GM21717 (cell line): ENCODE results near the gene NOL3.

Experiments used
- ATAC-seq: cut with Tn5 transposase; IDR thresholded peaks from one replicate; pipeline ENCODE4 v1.9.1; 2021; ENCODE audit warnings: mild to moderate bottlenecking, moderate library complexity; ENCODE audit not compliant: unreplicated experiment

The NOL3 gene

DNA sequence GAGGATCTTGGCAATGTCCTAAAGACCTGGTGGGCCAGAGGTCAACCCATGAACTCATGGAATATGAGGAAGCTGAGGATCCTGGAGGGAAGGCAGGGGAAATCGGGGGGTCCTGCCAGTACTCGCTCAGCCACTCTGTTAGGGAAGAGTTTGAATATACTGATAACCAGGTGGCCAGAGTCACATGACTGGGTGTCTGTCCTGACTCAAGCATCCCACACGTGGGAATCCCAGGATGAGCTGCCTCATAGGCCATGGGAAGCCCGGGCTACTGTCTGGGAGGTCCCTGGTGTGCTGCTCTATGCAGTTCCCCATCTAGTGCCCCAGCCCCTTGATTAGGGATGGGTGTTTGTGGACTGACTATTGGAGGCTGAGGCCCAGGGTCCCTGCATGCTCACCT is 18.0 kb downstream of the NOL3 start:
- no peak for ATAC-seq

DNA sequence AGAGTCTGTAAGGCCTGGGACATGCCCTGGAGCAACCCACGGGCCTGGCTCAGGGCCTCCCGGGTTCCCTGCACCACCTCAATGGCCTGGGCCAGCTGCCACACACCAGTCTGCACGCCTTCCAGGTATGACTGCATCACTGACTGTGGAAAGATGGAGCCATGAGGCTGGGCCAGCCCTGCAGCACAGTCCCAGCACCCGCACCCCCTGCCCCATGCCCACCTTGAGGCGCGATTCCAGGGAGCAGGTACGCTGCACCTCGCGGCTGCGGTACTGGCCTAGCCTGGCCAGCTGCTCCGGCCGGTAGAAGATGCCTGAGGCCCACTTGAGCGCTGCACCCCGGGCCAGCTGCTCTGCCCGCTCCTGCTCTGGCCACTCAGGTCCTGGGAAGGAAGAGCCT is 18.5 kb downstream of the NOL3 start:
- no peak for ATAC-seq

DNA sequence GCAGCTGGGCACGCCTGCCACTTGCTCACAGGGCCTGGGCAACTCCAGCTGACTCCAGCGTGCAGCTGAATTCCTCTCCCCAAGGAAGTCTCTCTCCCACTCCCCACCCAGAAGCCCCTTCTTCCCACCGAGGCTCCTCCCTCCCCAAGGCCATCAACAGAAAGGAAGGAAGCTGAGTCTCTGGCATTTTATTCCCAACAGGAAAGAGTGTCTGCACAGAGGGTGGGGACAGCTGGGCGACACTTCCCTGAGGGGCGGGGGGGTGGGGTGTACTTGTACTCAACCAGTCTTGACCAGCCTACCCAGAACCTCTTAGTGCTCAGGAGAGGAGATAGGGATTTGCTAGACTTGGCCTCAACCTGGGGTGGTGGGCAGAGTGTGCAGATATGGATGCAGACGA is 19.7 kb downstream of the NOL3 start, which contains the start of gene EXOC3L1:
EXOC3L1 (minus strand) TSS at position 96 of the 400 bp plus-strand sequence. CDS start 460 bp downstream, outside the sequence.
- no peak for ATAC-seq

DNA sequence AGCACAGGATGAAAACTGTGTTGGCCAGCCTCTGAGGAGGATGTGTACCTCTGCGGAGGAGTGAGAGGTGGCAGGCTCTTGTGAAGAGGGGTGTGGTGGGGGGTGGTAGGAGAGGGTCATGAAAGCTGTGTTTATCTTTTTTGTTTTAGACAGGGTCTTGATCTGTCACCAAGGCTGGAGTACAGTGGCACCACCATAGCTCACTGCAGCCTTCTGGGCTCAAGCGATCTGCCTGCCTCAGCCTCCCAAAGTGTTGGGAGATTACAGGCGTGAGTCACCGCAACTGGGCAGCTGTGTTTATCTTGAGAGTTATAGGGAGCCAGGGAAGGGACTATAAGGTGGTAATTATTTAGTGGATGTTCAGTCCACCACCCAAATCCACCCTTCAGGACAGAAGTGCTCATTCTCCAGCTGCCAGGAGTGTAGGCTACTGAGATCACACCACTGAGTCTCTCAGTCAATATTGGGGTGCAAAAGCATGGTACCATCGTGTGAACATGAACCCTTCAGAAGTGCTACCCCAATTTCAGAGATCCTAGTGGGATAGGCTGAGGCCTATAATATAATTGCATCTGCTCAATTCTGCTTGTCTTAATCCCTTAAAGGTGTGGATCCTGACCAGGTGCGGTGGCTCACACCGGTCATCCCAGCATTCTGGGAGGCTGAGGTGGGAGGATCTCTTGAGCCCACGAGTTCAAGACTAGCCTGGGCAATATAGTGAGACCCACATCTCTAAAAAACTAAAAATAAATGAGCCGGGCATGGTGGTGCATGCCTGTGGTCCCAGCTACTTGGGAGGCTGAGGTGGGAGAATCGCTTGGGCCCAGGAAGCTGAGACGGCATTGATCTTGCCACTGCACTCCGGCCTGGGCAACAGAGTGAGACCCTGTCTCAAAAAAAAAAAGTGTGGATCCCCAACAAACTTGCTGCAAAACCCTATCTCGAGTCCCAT is 20.4 kb downstream of the NOL3 start:
- no peak for ATAC-seq

DNA sequence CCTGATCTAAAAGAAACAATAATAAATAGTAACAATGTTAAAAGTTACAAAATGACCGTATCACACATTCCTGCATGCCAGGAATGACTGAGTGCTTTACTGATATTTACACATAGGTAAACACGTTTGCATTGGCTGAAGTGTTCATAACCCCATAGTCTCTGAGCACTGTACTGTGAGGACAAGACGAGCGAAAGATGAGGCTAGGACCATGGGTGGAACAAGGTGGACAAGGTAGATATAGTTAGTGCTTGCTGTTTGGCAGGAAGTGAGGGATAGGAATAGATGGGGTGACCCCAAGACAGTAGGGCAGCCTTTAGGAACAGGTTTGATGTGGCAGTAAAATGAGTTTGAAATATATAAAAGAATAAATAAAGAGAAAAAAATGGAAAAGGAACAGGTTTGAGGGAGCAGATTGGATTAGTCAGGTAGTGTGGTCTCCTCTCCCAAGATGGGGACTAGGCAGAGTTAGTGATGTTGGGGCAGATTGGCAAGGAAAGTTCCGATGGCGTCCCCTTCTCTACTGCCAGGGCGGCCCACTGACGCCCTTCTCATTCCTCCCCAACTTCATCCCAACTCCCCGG is 21.2 kb downstream of the NOL3 start:
- no peak for ATAC-seq

DNA sequence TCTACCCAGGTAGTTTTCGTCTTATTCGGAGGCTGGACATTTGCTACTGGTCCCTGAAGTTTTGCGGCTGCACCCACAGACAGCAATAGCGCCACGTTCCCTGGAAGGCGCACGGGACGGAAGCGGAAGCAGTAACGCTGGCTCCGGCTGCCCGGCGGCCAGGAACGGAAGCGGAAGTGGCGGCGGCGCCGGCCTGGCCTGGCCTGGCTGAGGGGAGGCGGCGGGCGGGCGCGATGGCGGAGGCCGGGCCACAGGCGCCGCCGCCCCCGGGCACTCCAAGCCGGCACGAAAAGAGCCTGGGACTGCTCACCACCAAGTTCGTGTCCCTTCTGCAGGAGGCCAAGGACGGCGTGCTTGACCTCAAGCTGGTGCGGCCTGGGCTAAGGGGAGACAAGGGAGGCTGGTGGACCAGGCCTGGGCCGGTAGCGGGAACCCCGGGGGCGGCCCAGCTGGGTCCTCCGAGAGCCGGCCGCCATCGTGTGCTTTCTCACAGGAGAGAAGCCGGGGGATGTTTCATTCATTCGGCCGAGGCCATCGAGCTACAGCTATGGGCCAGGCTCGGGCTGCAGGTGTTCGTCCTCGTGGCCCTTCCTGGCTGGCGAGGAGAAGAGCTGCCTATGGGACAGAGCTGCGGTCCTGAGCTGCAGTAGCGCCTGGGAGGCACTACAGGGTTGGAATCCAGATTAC is 21.8 kb downstream of the NOL3 start, which contains the start of gene E2F4:
E2F4 (plus strand) TSS at position 161 of the 687 bp plus-strand sequence; CDS start at position 234, 73 bp downstream.
- ATAC-seq, result peak; percentile 76

DNA sequence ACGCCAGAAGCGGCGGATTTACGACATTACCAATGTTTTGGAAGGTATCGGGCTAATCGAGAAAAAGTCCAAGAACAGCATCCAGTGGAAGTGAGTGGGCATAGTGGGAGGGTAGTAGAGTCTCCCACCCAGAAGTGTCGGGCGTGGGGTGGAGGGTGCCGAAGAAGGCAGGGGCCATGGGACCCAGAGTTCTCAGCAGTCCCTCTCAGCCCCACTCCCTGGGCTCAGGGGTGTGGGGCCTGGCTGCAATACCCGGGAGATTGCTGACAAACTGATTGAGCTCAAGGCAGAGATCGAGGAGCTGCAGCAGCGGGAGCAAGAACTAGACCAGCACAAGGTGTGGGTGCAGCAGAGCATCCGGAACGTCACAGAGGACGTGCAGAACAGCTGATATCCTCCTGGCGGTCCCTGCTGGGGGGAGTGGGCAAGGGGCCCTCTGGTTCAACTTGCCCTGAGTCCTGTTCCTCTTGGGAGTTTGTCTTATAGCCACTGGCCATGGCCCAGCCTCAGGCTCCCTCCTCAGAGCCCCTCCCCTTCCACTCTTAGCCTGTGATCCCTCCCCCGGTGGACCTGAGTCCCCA is 22.5 kb downstream of the NOL3 start:
- peak; percentile 4 for ATAC-seq

DNA sequence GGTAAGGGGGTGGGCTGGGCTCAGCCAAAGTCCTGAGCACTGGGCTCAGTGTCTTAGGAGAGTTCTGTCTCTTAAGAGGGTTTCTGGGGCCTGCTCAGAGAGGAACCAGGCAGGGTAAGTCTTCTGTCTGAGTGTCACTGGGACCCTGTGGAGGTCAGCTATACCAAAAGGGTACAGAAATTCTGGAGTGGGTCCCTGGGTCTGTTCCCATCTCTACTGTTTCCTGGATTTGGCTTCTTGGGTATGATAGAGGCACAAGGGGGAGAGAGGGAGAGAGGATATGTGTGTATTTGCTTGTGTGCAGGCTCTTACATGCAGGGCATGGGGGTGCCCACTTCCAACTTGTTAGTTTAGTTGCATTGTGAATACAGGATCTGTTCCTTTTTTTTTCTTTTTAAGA is 23.2 kb downstream of the NOL3 start:
- ATAC-seq, result no peak

DNA sequence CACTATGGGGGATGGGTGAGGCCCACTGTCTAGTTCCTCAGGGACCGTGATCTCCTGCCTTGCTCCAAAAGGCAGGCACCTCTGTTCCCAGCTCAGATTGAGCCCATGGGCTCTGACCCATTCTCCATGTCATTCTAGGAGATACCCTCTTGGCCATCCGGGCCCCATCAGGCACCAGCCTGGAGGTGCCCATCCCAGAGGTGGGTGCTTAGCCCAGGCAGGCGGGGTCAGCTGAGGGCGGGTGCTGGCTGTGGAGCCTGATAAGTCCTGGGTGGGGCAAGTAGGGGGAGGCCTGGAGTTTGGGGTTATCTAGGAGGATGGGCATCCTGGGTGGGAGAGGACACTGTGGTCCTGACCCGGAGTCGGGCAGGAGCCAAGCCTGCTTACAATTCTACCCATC is 23.9 kb downstream of the NOL3 start:
- no peak for ATAC-seq

DNA sequence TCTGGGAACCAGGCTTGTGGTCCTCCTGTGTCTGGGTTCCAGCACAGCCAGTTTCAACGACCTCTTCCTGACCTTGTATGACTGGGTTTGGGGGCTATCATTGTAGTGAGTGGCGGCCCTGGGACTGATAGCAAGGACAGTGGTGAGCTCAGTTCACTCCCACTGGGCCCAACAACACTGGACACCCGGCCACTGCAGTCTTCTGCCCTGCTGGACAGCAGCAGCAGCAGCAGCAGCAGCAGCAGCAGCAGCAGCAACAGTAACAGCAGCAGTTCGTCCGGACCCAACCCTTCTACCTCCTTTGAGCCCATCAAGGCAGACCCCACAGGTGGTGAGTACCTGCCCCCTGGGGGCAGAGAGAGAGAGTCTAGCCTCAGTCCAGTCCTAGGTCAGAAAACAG is 25.3 kb downstream of the NOL3 start:
- no peak for ATAC-seq

DNA sequence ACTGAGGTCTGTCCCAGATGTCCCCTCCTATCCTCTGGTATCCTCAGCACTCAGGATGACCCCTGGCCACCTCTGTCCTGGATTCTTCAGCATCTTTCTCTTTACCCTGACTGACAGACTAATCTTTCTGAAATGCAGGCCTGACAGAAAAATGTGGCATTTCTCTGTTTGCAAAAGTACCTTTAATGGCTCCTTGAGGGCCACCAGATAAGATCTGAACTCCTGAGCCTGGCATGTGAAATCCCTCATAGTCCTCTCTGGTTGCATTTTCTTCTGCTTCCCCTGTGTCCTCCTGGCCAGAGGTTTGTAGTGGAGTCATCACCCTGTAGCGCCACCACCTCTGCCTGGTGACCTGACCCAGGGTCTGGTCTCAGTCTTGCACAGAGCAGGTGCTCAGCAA is 26.5 kb downstream of the NOL3 start:
- ATAC-seq, result no peak

DNA sequence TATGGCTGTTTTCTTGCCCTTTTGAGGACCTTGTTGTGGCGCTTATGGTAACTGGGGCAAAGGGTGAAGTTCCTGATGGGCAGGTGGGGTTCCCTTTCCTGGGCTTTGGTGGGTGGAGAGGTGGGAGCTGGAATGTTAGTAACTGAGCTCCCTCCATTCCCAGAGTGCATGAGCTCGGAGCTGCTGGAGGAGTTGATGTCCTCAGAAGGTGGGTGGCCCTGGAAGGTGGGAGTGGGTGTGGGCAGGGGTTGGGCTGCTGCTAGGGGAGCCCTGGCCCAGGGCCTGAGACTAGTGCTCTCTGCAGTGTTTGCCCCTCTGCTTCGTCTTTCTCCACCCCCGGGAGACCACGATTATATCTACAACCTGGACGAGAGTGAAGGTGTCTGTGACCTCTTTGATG is 27.4 kb downstream of the NOL3 start:
- ATAC-seq, result no peak

DNA sequence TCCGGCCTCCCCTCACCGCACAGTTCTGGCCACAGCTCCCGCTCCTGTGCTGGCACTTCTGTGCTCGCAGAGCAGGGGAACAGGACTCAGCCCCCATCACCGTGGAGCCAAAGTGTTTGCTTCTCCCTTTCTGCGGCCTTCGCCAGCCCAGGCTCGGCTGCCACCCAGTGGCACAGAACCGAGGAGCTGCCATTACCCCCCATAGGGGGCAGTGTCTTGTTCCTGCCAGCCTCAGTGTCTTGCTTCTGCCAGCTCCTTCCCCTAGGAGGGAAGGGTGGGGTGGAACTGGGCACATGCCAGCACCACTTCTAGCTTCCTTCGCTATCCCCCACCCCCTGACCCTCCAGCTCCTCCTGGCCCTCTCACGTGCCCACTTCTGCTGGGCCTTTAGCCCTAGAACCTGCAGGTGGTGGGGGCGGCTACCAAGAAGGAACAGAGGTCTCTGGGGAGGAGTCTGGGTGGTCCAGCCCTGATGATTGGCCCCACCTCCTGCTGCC is 27.9 kb downstream of the NOL3 start:
- ATAC-seq, result no peak

DNA sequence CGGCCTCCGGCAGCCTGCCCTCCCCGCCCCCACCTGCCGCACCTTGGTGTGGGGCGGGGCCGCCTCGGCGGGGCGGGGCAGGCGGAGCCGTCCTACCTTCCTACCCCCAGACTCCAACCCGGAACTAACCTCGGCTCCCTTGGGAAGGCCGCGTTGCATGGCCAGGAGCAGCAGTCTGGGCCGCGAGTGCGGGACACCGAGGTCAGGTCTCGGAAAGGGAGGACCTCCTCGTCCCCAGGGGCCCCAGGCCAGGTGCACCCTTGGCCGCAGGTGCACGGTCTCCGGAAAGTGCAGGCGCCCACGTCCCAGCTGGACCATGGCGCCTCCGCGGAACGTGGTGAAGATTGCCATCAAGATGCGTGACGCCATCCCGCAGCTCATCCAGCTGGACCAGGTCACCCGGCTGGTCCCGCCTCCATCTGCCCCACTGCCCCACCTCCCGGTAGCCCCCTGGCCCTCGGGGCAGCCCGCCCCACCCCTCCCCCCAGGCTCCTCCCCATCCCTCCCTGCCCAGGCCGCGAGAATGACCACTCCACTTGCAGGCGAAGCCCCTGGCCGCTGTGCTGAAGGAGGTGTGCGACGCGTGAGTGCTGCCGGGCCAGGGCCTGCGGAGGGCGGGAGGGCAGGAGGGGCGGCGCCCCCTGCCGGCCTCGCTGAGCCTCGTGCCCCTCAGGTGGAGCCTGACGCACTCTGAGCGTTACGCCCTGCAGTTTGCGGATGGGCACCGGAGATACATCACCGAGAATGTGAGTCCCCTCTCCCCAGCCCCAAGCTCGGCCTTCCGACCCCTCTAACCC is 28.9 kb downstream of the NOL3 start, which contains the start of gene ELMO3:
ELMO3 (plus strand) TSS at position 121 of the 797 bp plus-strand sequence; CDS start at position 317, 196 bp downstream.
- ATAC-seq, result no peak

DNA sequence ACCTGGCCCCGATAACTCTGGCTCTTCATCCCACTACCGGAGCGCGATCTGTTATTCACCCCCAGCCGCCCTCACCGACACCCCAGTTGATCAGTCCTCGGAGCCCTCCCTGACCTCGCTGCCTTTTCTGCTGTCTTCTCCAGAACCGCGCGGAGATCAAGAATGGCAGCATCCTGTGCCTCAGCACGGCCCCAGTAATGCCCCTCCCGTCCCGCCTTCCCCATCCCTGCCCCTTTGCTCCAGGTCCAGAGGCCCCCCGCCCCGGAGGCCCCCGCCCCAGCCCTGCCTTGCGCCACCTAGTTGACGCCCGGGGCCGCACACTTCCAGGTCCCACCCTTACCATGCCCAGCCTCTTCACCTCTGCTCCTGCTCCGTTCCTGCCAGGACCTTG is 29.5 kb downstream of the NOL3 start:
- ATAC-seq, result no peak

DNA sequence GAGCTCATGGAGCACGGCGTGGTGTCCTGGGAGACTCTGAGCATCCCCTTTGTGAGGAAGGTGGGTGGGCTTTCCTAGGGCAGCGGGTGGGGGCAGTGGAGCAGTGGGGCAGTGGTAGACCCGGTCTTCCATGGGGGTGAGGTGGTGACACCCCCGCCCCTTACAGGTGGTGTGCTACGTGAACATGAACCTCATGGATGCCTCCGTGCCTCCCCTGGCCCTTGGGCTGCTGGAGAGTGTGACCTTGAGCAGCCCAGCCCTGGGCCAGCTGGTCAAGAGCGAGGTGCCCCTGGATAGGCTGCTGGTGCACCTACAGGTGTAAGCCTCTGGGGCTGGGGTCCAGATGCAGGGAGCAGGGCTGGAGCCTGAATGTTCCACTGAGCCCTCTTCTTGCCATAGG is 30.2 kb downstream of the NOL3 start:
- ATAC-seq, result no peak

DNA sequence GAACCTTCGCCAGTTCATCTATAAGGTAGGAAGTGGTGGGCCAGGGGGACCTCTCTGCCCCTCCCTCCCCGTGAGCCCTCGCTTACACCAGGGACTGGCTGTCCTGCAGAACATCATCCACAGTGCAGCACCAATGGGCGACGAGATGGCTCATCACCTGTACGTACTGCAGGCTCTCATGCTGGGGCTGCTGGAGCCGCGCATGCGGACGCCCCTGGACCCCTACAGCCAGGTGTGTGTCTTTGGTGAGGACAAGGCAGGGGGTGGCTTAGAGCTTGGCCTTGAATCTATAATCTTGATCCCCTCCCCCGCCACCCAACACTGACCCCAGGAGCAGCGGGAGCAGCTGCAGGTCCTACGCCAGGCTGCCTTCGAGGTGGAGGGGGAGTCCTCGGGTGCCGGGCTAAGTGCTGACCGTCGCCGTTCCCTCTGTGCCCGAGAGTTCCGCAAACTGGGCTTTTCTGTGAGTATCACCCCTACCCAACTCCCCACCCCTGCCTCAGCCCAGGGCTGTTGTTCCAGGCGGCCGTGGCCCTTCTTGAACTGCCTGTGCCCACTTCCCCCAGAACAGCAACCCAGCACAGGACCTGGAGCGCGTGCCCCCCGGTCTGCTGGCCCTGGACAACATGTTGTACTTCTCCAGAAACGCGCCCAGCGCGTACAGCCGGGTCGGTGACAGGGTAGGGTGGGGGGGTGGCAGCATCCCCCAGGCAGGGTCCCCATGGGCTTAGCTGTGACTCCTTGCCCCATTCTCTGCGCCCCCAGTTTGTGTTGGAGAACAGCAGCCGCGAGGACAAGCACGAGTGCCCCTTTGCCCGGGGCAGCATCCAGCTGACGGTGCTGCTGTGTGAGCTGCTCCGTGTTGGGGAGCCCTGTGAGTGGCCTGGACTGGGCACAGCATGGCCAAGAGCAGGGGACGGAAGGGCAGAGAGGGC is 31.3 kb downstream of the NOL3 start:
- no peak for ATAC-seq

DNA sequence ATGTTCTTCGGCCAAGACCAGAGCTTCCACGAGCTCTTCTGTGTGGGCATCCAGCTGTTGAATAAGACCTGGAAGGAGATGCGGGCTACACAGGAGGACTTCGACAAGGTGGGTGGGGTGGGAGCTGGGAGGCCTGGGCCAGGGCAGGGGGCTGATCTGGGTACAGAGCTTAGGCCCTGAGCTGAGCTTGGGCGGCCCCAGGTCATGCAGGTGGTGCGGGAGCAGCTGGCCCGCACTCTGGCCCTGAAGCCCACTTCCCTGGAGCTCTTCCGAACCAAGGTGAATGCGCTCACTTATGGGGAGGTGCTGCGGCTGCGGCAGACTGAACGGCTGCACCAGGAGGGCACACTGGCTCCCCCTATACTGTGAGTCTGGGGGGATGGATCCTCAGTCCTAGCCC is 32.1 kb downstream of the NOL3 start:
- ATAC-seq, result no peak

DNA sequence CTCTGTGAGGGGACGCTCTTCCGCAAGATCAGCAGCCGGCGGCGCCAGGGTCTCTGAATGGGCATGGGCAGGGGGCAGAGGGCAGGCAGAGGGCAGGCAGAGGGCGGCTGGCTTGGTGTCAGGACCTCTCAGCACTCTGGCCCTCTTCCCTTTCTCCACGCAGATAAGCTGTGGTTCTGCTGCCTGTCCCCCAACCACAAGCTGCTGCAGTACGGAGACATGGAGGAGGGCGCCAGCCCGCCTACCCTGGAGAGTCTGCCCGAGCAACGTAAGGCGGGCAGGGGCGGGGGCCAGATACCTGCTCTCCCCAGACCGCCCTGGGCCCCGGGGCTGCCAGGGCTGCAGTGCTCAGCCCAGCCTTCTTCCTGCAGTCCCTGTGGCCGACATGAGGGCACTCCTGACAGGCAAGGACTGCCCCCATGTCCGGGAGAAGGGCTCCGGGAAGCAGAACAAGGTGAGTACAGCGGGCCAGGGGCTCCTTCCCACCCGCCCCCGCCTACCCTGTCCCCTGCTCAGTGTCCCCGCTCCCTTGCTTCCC is 32.7 kb downstream of the NOL3 start:
- ATAC-seq, result no peak
